IMR-90 (cell line): ENCODE data around the gene PRSS23. TPM values are rescaled to one million over a fixed set of nuclear protein-coding genes. Genes with fewer than 3 reads are reported as not detected.

Source experiments
- polyA plus RNA-seq, 3 experiments: library from polyadenylated mRNA; depleted of rRNA; stranded (reverse); fragments of >200 nt; gene quantifications; 2 replicates each; pipeline ENCODE4 v1.2.3, GENCODE V29; 2012; ENCODE audit warnings: low replicate concordance in 1 of 3
- total RNA-seq: library from RNA; depleted of rRNA; stranded (reverse); fragments of >200 nt; gene quantifications from 2 replicates; pipeline ENCODE4 v1.2.3, GENCODE V29; 2012; rRNA removed

PRSS23 gene
- total and polyA plus RNA-seq, 2 of the 4 experiments (the other 2 are of a cell fraction), result 100 to 199 TPM

Other genes with a start within 250 kb of the PRSS23 start
- gene ME3, start 127.9 kb upstream of the PRSS23 start, total RNA-seq, result 9.0 and 9.2 TPM in 2 replicates
- 7.8 and 10.1 TPM in 2 replicates for gene ME3, start 127.9 kb upstream of the PRSS23 start, polyA plus RNA-seq (2012; rRNA removed)
- gene FZD4, start 154.9 kb downstream of the PRSS23 start, total RNA-seq, result 7.7 and 10.3 TPM in 2 replicates
- 3.1 and 3.7 TPM in 2 replicates for gene FZD4, start 154.9 kb downstream of the PRSS23 start, polyA plus RNA-seq (2012; rRNA removed)
- gene TMEM135, start 237.4 kb downstream of the PRSS23 start, total RNA-seq, result 5.9 and 6.9 TPM in 2 replicates
- 2.7 and 3.9 TPM in 2 replicates for gene TMEM135, start 237.4 kb downstream of the PRSS23 start, polyA plus RNA-seq (2012; rRNA removed)